K562 (cell line): ENCODE measurements around the gene DLX3. TPM values are rescaled to one million over a fixed set of nuclear protein-coding genes. Genes with fewer than 3 reads are reported as not detected.
A peak's percentile ranks its signal among the peaks of the same experiment; 100 is the strongest.

ENCODE experiments used
- ATAC-seq: fragments of 200-7000 bp; cut with Tn5 transposase; 3 replicates; pipeline ENCODE4 v1.9.1; 2020; ENCODE audit warnings: moderate library complexity
- BruUV-seq: library from RNA; stranded (reverse); fragments of 400-500 nt; replicated peaks from 2 replicates; lab custom pipeline; 2021; lab: Mats Ljungman, UMichigan
- CTCF ChIA-PET: fragments of 300-600 bp; formaldehyde crosslinking; extraction: SDS; loops from one replicate; lab custom pipeline; 2021; ENCODE audit warnings: low intra/inter-chr PET ratio; lab: Yijun Ruan, JAX
- POLR2A ChIA-PET: fragments of 300-600, 350-650 bp; sonication (Branson Sonifier 250); formaldehyde crosslinking; extraction: SDS; loops from one replicate; lab custom pipeline; 2021; ENCODE audit warnings: antibody characterized with exemption, inconsistent platforms; lab: Yijun Ruan, JAX
- DNase-seq, 4 experiments: peaks; one replicate each; pipeline versions ENCODE4 v3.0.0 to v3.0.0-alpha.2; 2011 to 2018; ENCODE audit warnings: low spot score in 3 of 4, mixed read lengths in 3 of 4; ENCODE audit errors: extremely low read depth in 1 of 4
- FAIRE-seq: peaks from 2 replicates; lab custom pipeline; 2011; peaks lifted over from hg19 to GRCh38; lab: Jason Lieb, UNC
- H2AFZ ChIP-seq: 2 replicates; pipeline ENCODE4 v1.6.0; 2011; ENCODE audit warnings: low read depth, low read length, control low read depth, inconsistent platforms
- H3K27ac ChIP-seq: fragments of 200-600 bp; 3 replicates; pipeline ENCODE4 v1.8.0; 2011; ENCODE audit warnings: low read depth, mild to moderate bottlenecking, control low read depth, inconsistent platforms, low read length, moderate library complexity, mixed read lengths; ENCODE audit errors: extremely low read depth
- H3K27me3 ChIP-seq, 2 experiments: fragments of 300-600 bp in 1 of 2; 2 replicates in 1 of 2; 3 replicates in 1 of 2; pipeline versions ENCODE4 v1.6.0 to v1.8.0; 2011; ENCODE audit warnings: inconsistent platforms in 2 of 2, low read length in 2 of 2, mild to moderate bottlenecking in 1 of 2, mixed read lengths in 1 of 2, moderate library complexity in 1 of 2; ENCODE audit not compliant: control insufficient read depth in 2 of 2, insufficient read depth in 2 of 2
- H3K36me3 ChIP-seq: fragments of 300-600 bp; 3 replicates; pipeline ENCODE4 v1.8.0; 2011; ENCODE audit warnings: mild to moderate bottlenecking, low read length, inconsistent platforms; ENCODE audit not compliant: control insufficient read depth, insufficient read depth
- H3K4me1 ChIP-seq, 2 experiments: fragments of 200-600 bp in 1 of 2; replicated peaks in 1 of 2; 2 replicates in 1 of 2; 3 replicates in 1 of 2; pipeline versions ENCODE4 v1.5.1 to v1.8.0; 2011; ENCODE audit warnings: inconsistent platforms in 2 of 2, low read length in 2 of 2, mild to moderate bottlenecking in 1 of 2, mixed read lengths in 1 of 2, moderate library complexity in 1 of 2; ENCODE audit not compliant: control insufficient read depth in 2 of 2, insufficient read depth in 2 of 2
- H3K4me2 ChIP-seq: 2 replicates; pipeline ENCODE4 v1.6.1; 2011; ENCODE audit warnings: low read length, control low read depth, inconsistent platforms, mixed read lengths; ENCODE audit not compliant: insufficient read depth
- H3K4me3 ChIP-seq: fragments of 200-600 bp; sonication (generic), shearing (Covaris generic); 2 replicates; pipeline ENCODE4 v1.5.1; 2016; ENCODE audit warnings: control low read depth, inconsistent platforms
- H3K79me2 ChIP-seq: fragments of 200-600 bp; 3 replicates; pipeline ENCODE4 v1.8.0; 2011; ENCODE audit warnings: low read length, inconsistent platforms; ENCODE audit not compliant: control insufficient read depth, insufficient read depth
- H3K9ac ChIP-seq, 2 experiments: 2 replicates each; pipeline versions ENCODE4 v1.6.0 to v1.6.1; 2011; ENCODE audit warnings: low read depth in 2 of 2, low read length in 2 of 2, control low read depth in 1 of 2, inconsistent platforms in 1 of 2, mild to moderate bottlenecking in 1 of 2, mixed read lengths in 1 of 2; ENCODE audit not compliant: insufficient read depth in 1 of 2
- H3K9me1 ChIP-seq: one replicate; pipeline ENCODE4 v1.6.0; 2011; ENCODE audit warnings: inconsistent platforms, mild to moderate bottlenecking, low read length, moderate library complexity; ENCODE audit not compliant: control insufficient read depth, insufficient read depth
- H3K9me3 ChIP-seq: replicated peaks from 2 replicates; pipeline ENCODE4 v1.5.1; 2011; ENCODE audit warnings: low read depth, low read length, inconsistent platforms; ENCODE audit not compliant: control insufficient read depth, insufficient read depth
- H4K20me1 ChIP-seq: replicated peaks from 2 replicates; pipeline ENCODE4 v1.6.1; 2011; ENCODE audit warnings: low read length, inconsistent platforms, mixed read lengths; ENCODE audit not compliant: control insufficient read depth, insufficient read depth
- ATF4 ChIP-seq: fragments of 450-650 bp; formaldehyde crosslinking; IDR thresholded peaks from 2 replicates; pipeline ENCODE4 v1.4.0; 2022; ENCODE audit warnings: mild to moderate bottlenecking, moderate library complexity
- ATF7 ChIP-seq: fragments of 450-650 bp; IDR thresholded peaks from 2 replicates; pipeline ENCODE4 v1.7.1; 2014; ENCODE audit warnings: mild to moderate bottlenecking, moderate library complexity
- C11orf30 ChIP-seq: fragments of 450-650 bp; IDR thresholded peaks from 2 replicates; pipeline ENCODE4 v1.6.1; 2016; ENCODE audit warnings: low read depth, mild to moderate bottlenecking
- CREB1 ChIP-seq, 2 experiments: sonication (generic) in 1 of 2; formaldehyde crosslinking in 1 of 2; IDR thresholded peaks; 2 replicates each; pipeline versions ENCODE4 v1.6.1 to v1.8.0; 2012 to 2022; ENCODE audit warnings: inconsistent platforms in 1 of 2, mild to moderate bottlenecking in 1 of 2, missing genetic modification reagents in 1 of 2, moderate library complexity in 1 of 2
- DDX20 ChIP-seq: fragments of 450-650 bp; IDR thresholded peaks from 2 replicates; pipeline ENCODE4 v1.6.1; 2016; ENCODE audit warnings: missing genetic modification characterization, low read depth, mild to moderate bottlenecking, missing compliant biosample characterization, moderate library complexity
- FOSL1 ChIP-seq: fragments of 200-800 bp; sonication (Bioruptor generic); conservative IDR thresholded peaks from 2 replicates; pipeline ENCODE4 v1.6.1; 2016; ENCODE audit warnings: missing genetic modification characterization, missing compliant biosample characterization
- GTF2B ChIP-seq: IDR thresholded peaks from 2 replicates; pipeline ENCODE4 v1.6.1; 2011; ENCODE audit not compliant: insufficient read length; ENCODE audit errors: extremely low read depth
- SMARCA4 ChIP-seq: fragments of 450-650 bp; IDR thresholded peaks from 2 replicates; pipeline ENCODE4 v1.6.1; 2016
- SMARCB1 ChIP-seq: IDR thresholded peaks from 2 replicates; pipeline ENCODE4 v1.6.1; 2011; ENCODE audit warnings: improper control_type of control experiment, low read depth; ENCODE audit not compliant: insufficient read length
- TSC22D4 ChIP-seq: fragments of 450-650 bp; IDR thresholded peaks from 2 replicates; pipeline ENCODE4 v1.6.1; 2016; ENCODE audit warnings: missing genetic modification characterization, missing biosample characterization, control low read depth
- XRCC5 ChIP-seq: fragments of 200-400 bp; formaldehyde crosslinking; IDR thresholded peaks from 2 replicates; pipeline ENCODE4 v1.6.1; 2017; ENCODE audit warnings: low read depth, mild to moderate bottlenecking, low read length
- ZMIZ1 ChIP-seq, 2 experiments: fragments of 150-350 bp in 1 of 2; IDR thresholded peaks; 2 replicates each; pipeline ENCODE4 v1.6.1; 2012 to 2016; ENCODE audit warnings: low read depth in 2 of 2, low read length in 2 of 2, mild to moderate bottlenecking in 1 of 2, moderate library complexity in 1 of 2
- ZNF586 ChIP-seq: fragments of 450-650 bp; formaldehyde crosslinking; conservative IDR thresholded peaks from 2 replicates; pipeline ENCODE4 v1.4.0; 2020; ENCODE audit warnings: mild to moderate bottlenecking, moderate library complexity
- WGBS: fragments of 100-300 bp; shearing (Covaris generic); methylation state at CpG from one replicate; pipeline ENCODE4 v1.1.6; 2016; ENCODE audit warnings: low coverage, mixed read lengths; ENCODE audit not compliant: insufficient coverage; ENCODE audit errors: missing lambda C conversion rate; 5-methylcytosine and 5-hydroxymethylcytosine counted together
- in situ Hi-C: fragments of 300-500 bp; cut with MboI; formaldehyde crosslinking; loops from 4 replicates; pipeline ENCODE4 v1.15.0; 2018; ENCODE audit warnings: inconsistent platforms, mixed read lengths
- intact Hi-C: fragments of 100-400 bp; cut with micrococcal nuclease; formaldehyde crosslinking; loops from 2 replicates; pipeline ENCODE4 v1.14.2; 2022
- polyA plus RNA-seq, 8 experiments: library from polyadenylated mRNA; depleted of rRNA in 4 of 8; stranded (reverse) in 5 of 8; unstranded in 3 of 8; fragments of >200 nt; fragmentation: Nextera tagmentation in 2 of 8; fragmentation: Illumina TruSeq in 1 of 8; extraction: Ambion mirVana in 2 of 8; extraction: Trizol in 1 of 8; gene quantifications; 2 replicates each; pipeline versions ENCODE4 v1.2.1 to v1.2.3, GENCODE V29; 2011 to 2014; ENCODE audit warnings: inconsistent platforms in 1 of 8, missing spikeins in 1 of 8
- total RNA-seq, 7 experiments: library from RNA; depleted of rRNA in 6 of 7; stranded (reverse); fragments of >200 nt in 6 of 7; fragmentation: Illumina TruSeq in 2 of 7; extraction: Trizol in 2 of 7; gene quantifications; 2 replicates each; pipeline versions ENCODE4 v1.2.1 to v1.2.3, GENCODE V29; 2011 to 2021; ENCODE audit warnings: low replicate concordance in 1 of 7
- TF ChIP-seq, protein P1 (sequence below): fragments of 200-800 bp; sonication (Bioruptor generic); IDR thresholded peaks from 2 replicates; pipeline ENCODE4 v1.6.1; 2017; ENCODE audit warnings: missing genetic modification characterization, missing compliant biosample characterization

Gene DLX3
- total and polyA plus RNA-seq, 9 of the 15 experiments (the other 6 are each of a cell fraction or from before 2014, with no cell fraction given), result not detected

DNA sequence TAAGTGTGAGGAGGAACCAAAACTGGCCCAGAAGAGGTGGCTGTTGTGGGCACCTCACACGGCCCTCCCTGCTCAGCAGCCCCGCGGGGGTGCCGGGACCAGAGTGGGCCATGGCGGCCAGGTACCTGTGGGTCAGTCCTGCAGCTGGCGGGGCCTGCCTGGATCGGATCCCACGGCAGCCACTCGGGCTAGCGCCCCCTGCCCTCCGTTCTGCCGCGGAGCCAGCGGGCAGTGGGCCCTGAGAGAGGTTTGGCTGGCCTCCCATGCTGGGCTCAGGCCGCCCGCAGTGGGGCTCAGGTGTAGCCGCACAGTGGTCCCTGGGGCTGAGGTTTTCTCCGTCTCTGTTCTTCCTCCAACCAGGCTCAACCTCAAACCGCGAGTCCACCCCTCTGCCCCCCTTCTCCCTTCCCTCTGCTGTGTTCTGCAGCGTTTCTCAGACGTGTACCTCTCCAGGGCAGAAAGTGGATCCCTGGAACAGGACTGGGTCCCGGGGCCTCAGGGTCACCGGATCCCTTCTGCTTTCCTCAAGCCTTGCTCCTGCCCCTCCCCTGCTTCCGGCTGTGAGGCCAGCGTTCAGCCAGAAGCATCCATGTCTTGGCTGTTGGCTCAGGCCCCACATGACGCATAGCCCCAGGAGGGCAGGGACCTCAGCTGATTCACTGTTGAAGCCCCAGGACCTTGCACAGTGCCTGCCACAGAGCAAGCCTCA lies 32.3 kb upstream of the DLX3 start:
- peaks cover 0 to 4% of the 10 kb centered on the region in 2 experiments; a peak in 2 of 5 replicates for H3K4me1 ChIP-seq
- no peaks in the 10 kb centered on the region for H3K9me1 ChIP-seq
- H4K20me1 ChIP-seq, result 0 out of 2 replicates have a peak, but pooled peaks cover 4% of the 10 kb centered on the region
- ATAC-seq (peak; percentile 56), FAIRE-seq (no peak), DNase-seq (peak in 2 of 4 experiments; percentile 5 to 13)
- peaks cover 15% of the 10 kb centered on the region for H3K9me3 ChIP-seq
- intact Hi-C loops (loop anchor here (1.0 to 2.0 kb wide), 2 partner anchors 51 to 60 kb away; no protein-coding TSS in a partner anchor), in situ Hi-C loops (no loop called here)
- POLR2A ChIA-PET, result interaction anchor here (0.6 kb wide), 1 partner anchor 75 kb away, joined by 3 read pairs; no protein-coding TSS in a partner anchor
- peaks cover 0 to 5% of the 10 kb centered on the region in 2 experiments; a peak in 1 of 5 replicates for H3K27me3 ChIP-seq
- CTCF ChIA-PET, result interaction anchor here (0.6 to 3.4 kb wide), 4 partner anchors 28 to 520 kb away, joined by 3 to 35 read pairs (median 4); partner anchors contain the start of genes ITGA3 and SPATA20
- BruUV-seq, result no TSS peak
- no peak overlapping the region for H2AFZ ChIP-seq
- no peak overlapping the region for H3K27ac ChIP-seq
- H3K4me2 ChIP-seq, result no peak overlapping the region
- no peaks in the 10 kb centered on the region for H3K36me3 ChIP-seq
- no peak overlapping the region for H3K9ac ChIP-seq
- 9% methylated on average over 26 of the region's 27 CpGs for WGBS
- no peaks in the 10 kb centered on the region for H3K79me2 ChIP-seq
- no peak overlapping the region for H3K4me3 ChIP-seq
- no peak for TF ChIP-seq ZNF586 (CRISPR knock-in tag)
- TF ChIP-seq FOSL1 (tag), result 0 out of 2 replicates have a peak, but pooled peaks have one; percentile 17
- TF ChIP-seq CREB1 (IDR thresholded peaks at IDR 0.05), result no peak
- 0 out of 2 replicates have a peak, but pooled peaks have one; percentile 32 for TF ChIP-seq CREB1 (CRISPR knock-in tag; IDR thresholded peaks at IDR 0.05)
- no peak for TF ChIP-seq SMARCA4
- no peak for TF ChIP-seq DDX20 (tag)
- TF ChIP-seq, protein P1, sequence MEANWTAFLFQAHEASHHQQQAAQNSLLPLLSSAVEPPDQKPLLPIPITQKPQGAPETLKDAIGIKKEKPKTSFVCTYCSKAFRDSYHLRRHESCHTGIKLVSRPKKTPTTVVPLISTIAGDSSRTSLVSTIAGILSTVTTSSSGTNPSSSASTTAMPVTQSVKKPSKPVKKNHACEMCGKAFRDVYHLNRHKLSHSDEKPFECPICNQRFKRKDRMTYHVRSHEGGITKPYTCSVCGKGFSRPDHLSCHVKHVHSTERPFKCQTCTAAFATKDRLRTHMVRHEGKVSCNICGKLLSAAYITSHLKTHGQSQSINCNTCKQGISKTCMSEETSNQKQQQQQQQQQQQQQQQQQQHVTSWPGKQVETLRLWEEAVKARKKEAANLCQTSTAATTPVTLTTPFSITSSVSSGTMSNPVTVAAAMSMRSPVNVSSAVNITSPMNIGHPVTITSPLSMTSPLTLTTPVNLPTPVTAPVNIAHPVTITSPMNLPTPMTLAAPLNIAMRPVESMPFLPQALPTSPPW (CRISPR knock-in tag), result peak; percentile 41; the same call in 1 of the 2 replicates
- TF ChIP-seq ATF7, result no peak
- TF ChIP-seq C11orf30, result no peak
- 0 out of 2 replicates have a peak, but pooled peaks have one; percentile 10 for TF ChIP-seq XRCC5
- no peak for TF ChIP-seq ATF4 (CRISPR knock-in tag)
- no peak for TF ChIP-seq SMARCB1
- no peak for TF ChIP-seq GTF2B
- no peak for TF ChIP-seq ZMIZ1 (IDR thresholded peaks at IDR 0.05; ENCODE audit: low read depth in 2 of 2, low read length in 2 of 2)
- no peak for TF ChIP-seq TSC22D4 (tag)
